GM13976 (cell line): Measurements from ENCODE around the gene ST6GALNAC5.

Experiments
- DNase-seq: peaks from one replicate; pipeline ENCODE4 v3.0.0; 2012; ENCODE audit warnings: low spot score
- CTCF ChIP-seq: IDR thresholded peaks from 2 replicates; pipeline ENCODE4 v1.5.1; 2012; ENCODE audit warnings: borderline replicate concordance, mild to moderate bottlenecking; ENCODE audit not compliant: insufficient read depth; ENCODE audit errors: extremely low read depth, missing control alignments, control extremely low read depth
- in situ Hi-C: fragments of 300-500 bp; cut with MboI; formaldehyde crosslinking; loops from one replicate; pipeline ENCODE4 v1.12.0; 2022; ENCODE audit warnings: low sequenced_read_pairs, mixed read lengths, inconsistent platforms; ENCODE audit not compliant: unreplicated experiment

Gene ST6GALNAC5

DNA sequence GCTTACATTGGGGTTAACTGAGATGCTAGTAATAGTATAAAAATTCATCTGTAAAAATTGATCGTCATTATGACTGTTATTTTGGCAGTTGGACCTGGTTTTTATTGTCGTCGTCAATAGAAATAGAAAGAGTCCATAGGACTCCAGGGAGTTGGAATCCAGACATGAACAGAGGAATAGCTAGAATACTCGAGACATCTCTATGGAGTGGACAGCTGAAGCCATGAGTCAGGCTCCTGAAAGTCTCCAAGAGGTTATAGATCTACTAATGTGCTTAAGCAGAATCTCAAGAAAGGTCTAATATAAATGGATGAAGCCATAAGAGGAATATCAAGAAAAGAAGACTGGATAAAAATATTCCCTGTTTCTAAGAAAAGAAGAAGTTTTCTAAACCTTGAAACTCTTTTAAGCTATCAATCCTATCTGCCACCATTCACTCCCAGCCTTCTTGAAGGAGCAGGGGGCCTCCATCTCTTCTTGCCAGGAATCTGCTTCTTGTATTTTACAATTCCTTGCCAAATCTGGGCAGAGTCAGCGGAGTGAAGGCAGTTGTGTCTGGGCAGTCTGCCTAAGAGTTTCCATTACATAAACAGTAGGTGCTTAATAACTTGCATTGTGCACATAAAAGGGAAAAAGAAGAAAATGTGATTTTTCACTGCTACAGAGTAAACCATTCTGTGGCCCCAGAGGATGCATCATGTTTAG lies 163.3 kb downstream of the ST6GALNAC5 start:
- no peak for TF ChIP-seq CTCF
- in situ Hi-C loops: no loop called here
- no peak for DNase-seq

- no peak for TF ChIP-seq CTCF
- no peak for DNase-seq
- in situ Hi-C loops: no loop called here
Observed at GRCh38 chr1:77031106-77031662, 163.9 kb downstream of the ST6GALNAC5 start.

DNA sequence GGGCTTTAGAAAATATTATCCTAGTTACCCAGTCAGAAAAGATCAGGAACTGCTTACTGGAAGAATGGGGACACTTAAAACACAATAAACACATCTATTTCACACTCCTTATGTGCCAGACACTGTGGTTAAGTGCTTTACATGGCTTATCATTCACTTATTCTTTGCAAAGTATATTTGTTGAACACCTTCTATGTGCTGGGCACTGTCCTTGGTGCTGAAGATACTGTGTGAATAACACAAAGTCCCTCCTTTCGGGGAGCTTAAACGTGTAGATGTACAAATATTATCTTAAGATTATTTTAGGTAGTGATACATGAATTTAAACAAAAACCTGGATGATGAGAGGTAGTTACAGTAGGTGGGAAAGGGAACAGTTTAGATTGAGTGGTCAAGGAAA lies 169.3 kb downstream of the ST6GALNAC5 start:
- in situ Hi-C loops: no loop called here
- no peak for TF ChIP-seq CTCF
- no peak for DNase-seq

GRCh38 chr1:77037038-77037437 lies 169.8 kb downstream of the ST6GALNAC5 start:
- no peak for DNase-seq
- in situ Hi-C loops: no loop called here
- no peak for TF ChIP-seq CTCF

- in situ Hi-C loops: no loop called here
- no peak for DNase-seq
- TF ChIP-seq CTCF: no peak
Observed at GRCh38 chr1:77038000-77038399, 170.7 kb downstream of the ST6GALNAC5 start.

GRCh38 chr1:77039111-77039510 lies 171.8 kb downstream of the ST6GALNAC5 start:
- DNase-seq: no peak
- in situ Hi-C loops: no loop called here
- no peak for TF ChIP-seq CTCF
